Smooth muscle cell (in vitro differentiated cells): ENCODE data around the gene PRELID3B. TPM values are rescaled to one million over a fixed set of nuclear protein-coding genes. Genes with fewer than 3 reads are reported as not detected.

Source experiments
- DNase-seq: peaks from one replicate; lab custom pipeline; 2025; ENCODE audit not compliant: unreplicated experiment; lab: John Stamatoyannopoulos, UW
- H2AFZ ChIP-seq: fragments of 200-600 bp; sonication (generic); 2 replicates; pipeline ENCODE4 v1.6.0; 2016; ENCODE audit warnings: antibody characterized with exemption, low read depth, mild to moderate bottlenecking
- H3F3A ChIP-seq: fragments of 200-600 bp; sonication (generic); 2 replicates; pipeline ENCODE4 v1.6.0; 2017; ENCODE audit warnings: antibody characterized with exemption, low read depth
- H3K27ac ChIP-seq: fragments of 200-600 bp; sonication (generic); 2 replicates; pipeline ENCODE4 v1.5.1; 2016; ENCODE audit warnings: low read depth, mild to moderate bottlenecking
- H3K27me3 ChIP-seq: fragments of 200-600 bp; sonication (generic); 2 replicates; pipeline ENCODE4 v1.6.1; 2016; ENCODE audit warnings: low read depth, mild to moderate bottlenecking
- H3K36me3 ChIP-seq: fragments of 200-600 bp; sonication (generic); 2 replicates; pipeline ENCODE4 v1.5.1; 2016; ENCODE audit warnings: low read depth
- H3K4me1 ChIP-seq: fragments of 200-600 bp; sonication (generic); 2 replicates; pipeline ENCODE4 v1.5.1; 2016; ENCODE audit warnings: low read depth
- H3K4me2 ChIP-seq: fragments of 200-600 bp; sonication (generic); 2 replicates; pipeline ENCODE4 v1.6.0; 2016; ENCODE audit warnings: mild to moderate bottlenecking
- H3K4me3 ChIP-seq: fragments of 200-600 bp; sonication (generic); 2 replicates; pipeline ENCODE4 v1.5.1; 2016; ENCODE audit warnings: mild to moderate bottlenecking
- H3K79me2 ChIP-seq: fragments of 200-600 bp; sonication (generic); 2 replicates; pipeline ENCODE4 v1.6.0; 2016; ENCODE audit warnings: low read depth, mild to moderate bottlenecking
- H3K9ac ChIP-seq: fragments of 200-600 bp; sonication (generic); 2 replicates; pipeline ENCODE4 v1.6.0; 2016; ENCODE audit warnings: low read depth
- H3K9me3 ChIP-seq: fragments of 200-600 bp; sonication (generic); replicated peaks from 2 replicates; pipeline ENCODE4 v1.5.1; 2016; ENCODE audit warnings: low read depth
- H4K20me1 ChIP-seq: fragments of 200-600 bp; sonication (generic); 2 replicates; pipeline ENCODE4 v1.6.0; 2016; ENCODE audit warnings: low read depth
- WGBS: methylation state at CpG from one replicate; pipeline ENCODE4 v1.1.7; 2016; ENCODE audit warnings: low lambda C conversion rate; 5-methylcytosine and 5-hydroxymethylcytosine counted together
- polyA plus RNA-seq: library from polyadenylated mRNA; unstranded; fragments of >200 nt; fragmentation: Nextera tagmentation; extraction: Ambion mirVana; gene quantifications from 2 replicates; pipeline ENCODE4 v1.2.1, GENCODE V29; 2016
- total RNA-seq: library from RNA; depleted of rRNA; stranded (reverse); fragments of >200 nt; gene quantifications from 2 replicates; pipeline ENCODE4 v1.2.3, GENCODE V29; 2014
- TF ChIP-seq, protein P1 (sequence below): fragments of 200-600 bp; sonication (generic); IDR thresholded peaks from 2 replicates; pipeline ENCODE4 v1.5.1; 2017; ENCODE audit warnings: borderline replicate concordance, mild to moderate bottlenecking, antibody characterized with exemption; ENCODE audit not compliant: insufficient read depth, poor library complexity, severe bottlenecking

PRELID3B gene
- total and polyA plus RNA-seq, 2 experiments from 2014 or later, result 20.9 to 44.9 TPM

DNA sequence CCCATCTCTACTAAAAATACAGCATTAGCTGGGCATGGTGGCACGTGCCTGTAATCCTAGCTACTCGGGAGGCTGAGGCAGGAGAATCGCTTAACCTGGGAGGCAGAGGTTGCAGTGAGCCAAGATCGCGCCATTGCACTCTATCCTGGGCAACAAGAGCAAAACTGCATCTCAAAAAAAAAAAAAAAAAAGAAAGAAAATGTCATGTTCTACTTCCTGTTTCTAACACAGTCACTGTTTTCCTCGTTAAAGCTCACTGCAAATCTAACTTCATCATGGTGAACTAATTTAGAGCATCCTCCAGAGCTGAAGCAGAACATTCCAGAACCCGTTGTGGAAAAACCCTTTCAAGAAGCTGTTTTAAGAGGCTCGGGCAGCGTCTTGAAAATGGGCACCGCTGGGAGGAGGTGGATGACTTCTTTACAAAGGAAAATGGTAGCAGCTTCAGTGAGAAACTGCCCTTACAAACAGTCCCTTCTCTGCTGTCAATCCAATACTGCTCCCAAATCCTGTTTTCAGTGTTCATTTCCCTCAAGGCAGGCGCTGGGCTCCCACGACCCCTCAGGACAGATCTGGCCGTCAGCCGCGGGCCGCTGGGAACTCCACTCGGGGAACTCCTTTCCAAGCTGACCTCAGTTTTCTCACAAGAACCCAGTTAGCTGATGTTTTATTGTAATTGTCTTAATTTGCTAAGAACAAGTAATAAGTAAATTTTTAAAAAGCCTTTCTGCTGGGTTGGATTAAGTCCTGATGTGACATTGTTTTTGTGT lies 48.0 kb downstream of the PRELID3B start:
- Histone ChIP-seq H3K9ac (no peak overlapping the region), H3K4me3 (no peak overlapping the region), H3K4me1 (no peaks in the 10 kb centered on the region), H3K27me3 (no peaks in the 10 kb centered on the region), H4K20me1 (no peaks in the 10 kb centered on the region), H3K36me3 (peaks cover 17% of the 10 kb centered on the region), H2AFZ (no peak overlapping the region), H3K4me2 (no peak overlapping the region), H3K27ac (no peak overlapping the region), H3F3A (peaks cover 19% of the 10 kb centered on the region), H3K9me3 (no peaks in the 10 kb centered on the region), H3K79me2 (no peaks in the 10 kb centered on the region)
- TF ChIP-seq, protein P1, sequence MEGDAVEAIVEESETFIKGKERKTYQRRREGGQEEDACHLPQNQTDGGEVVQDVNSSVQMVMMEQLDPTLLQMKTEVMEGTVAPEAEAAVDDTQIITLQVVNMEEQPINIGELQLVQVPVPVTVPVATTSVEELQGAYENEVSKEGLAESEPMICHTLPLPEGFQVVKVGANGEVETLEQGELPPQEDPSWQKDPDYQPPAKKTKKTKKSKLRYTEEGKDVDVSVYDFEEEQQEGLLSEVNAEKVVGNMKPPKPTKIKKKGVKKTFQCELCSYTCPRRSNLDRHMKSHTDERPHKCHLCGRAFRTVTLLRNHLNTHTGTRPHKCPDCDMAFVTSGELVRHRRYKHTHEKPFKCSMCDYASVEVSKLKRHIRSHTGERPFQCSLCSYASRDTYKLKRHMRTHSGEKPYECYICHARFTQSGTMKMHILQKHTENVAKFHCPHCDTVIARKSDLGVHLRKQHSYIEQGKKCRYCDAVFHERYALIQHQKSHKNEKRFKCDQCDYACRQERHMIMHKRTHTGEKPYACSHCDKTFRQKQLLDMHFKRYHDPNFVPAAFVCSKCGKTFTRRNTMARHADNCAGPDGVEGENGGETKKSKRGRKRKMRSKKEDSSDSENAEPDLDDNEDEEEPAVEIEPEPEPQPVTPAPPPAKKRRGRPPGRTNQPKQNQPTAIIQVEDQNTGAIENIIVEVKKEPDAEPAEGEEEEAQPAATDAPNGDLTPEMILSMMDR, result no peak
- WGBS, result 95% methylated on average over 17 of the region's 17 CpGs
- no peak for DNase-seq

DNA sequence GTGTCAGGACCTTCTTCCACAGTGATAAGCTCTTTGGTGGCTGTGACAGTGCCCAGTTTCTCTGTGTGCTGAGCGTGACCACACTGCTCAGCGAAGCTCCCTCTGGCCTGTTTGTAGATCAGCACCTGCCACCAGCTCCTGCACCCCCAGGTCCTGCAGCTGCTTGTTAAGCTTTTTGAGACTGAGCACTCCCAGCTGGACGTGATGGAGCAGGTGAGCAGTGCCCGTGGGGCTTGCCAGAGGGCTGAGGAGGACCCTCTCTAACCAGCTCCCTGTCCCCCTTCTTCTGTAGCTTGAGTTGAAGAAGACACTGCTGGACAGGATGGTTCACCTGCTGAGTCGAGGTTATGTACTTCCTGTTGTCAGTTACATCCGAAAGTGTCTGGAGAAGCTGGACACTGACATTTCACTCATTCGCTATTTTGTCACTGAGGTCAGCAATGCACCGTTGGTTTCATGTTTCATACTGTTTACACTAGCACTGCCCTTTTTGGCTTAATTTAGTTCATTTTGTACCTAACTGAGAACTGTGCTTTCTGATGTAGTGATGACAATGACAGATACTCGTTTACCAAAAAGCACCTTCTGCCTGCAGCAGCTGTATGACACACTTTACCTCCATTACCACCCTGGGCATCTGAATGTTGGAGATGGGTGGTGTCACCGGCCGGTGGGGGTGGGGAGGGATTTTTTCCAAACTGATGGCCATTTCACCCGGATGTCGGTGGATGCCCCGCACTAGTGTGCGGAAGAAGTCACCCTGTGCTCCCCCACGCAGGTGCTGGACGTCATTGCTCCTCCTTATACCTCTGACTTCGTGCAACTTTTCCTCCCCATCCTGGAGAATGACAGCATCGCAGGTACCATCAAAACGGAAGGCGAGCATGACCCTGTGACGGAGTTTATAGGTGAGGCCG lies 49.0 kb downstream of the PRELID3B start:
- Histone ChIP-seq H3K9ac (no peak overlapping the region), H3K4me1 (no peaks in the 10 kb centered on the region), H2AFZ (no peak overlapping the region), H3K4me2 (no peak overlapping the region), H3K27me3 (no peaks in the 10 kb centered on the region), H3K27ac (no peak overlapping the region), H3K79me2 (no peaks in the 10 kb centered on the region), H3K4me3 (no peak overlapping the region), H3K36me3 (peaks cover 21% of the 10 kb centered on the region), H4K20me1 (no peaks in the 10 kb centered on the region), H3K9me3 (no peaks in the 10 kb centered on the region), H3F3A (peaks cover 19% of the 10 kb centered on the region)
- WGBS, result 96% methylated on average over 23 of the region's 23 CpGs
- DNase-seq, result no peak
- TF ChIP-seq, protein P1, result no peak

DNA sequence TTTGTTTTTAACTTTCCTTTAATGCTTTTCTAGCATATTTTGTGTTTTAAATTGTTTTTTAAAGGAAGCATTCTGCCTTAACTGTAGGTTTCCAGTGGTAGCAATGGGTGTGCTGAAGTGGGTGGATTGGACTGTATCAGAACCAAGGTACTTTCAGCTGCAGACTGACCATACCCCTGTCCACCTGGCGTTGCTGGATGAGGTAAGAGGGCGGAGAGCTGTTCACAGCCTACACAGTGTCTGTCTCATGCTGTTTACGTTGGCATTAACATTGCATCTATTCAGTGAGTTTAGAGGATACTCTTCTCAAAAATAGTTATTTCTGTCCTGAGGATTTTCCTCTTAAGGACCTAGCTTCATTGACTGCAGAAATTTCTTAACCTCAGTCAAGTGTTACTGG lies 49.7 kb downstream of the PRELID3B start:
- Histone ChIP-seq H4K20me1 (no peaks in the 10 kb centered on the region), H3K9ac (no peak overlapping the region), H3K4me1 (no peaks in the 10 kb centered on the region), H3K36me3 (peaks cover 19% of the 10 kb centered on the region), H3K79me2 (no peaks in the 10 kb centered on the region), H3K27me3 (no peaks in the 10 kb centered on the region), H3F3A (peaks cover 19% of the 10 kb centered on the region), H3K27ac (no peak overlapping the region), H3K4me2 (no peak overlapping the region), H2AFZ (no peak overlapping the region), H3K9me3 (no peaks in the 10 kb centered on the region), H3K4me3 (no peak overlapping the region)
- no peak for DNase-seq
- TF ChIP-seq, protein P1, result no peak
- WGBS, result 100% methylated on average over 3 of the region's 3 CpGs
